Hepatocyte (in vitro differentiated cells): Measurements from ENCODE around the gene UBASH3A. TPM values are rescaled to one million over a fixed set of nuclear protein-coding genes. Genes with fewer than 3 reads are reported as not detected.

Source experiments
- DNase-seq: peaks from one replicate; pipeline ENCODE4 v3.0.0-alpha.2; 2016; ENCODE audit warnings: low spot score
- H2AFZ ChIP-seq: fragments of 200-600 bp; sonication (generic); 2 replicates; pipeline ENCODE4 v1.6.0; 2016; ENCODE audit warnings: antibody characterized with exemption, mild to moderate bottlenecking
- H3K27ac ChIP-seq: fragments of 200-600 bp; sonication (generic); 2 replicates; pipeline ENCODE4 v1.5.1; 2016; ENCODE audit warnings: mild to moderate bottlenecking
- H3K27me3 ChIP-seq: fragments of 200-600 bp; sonication (generic); 2 replicates; pipeline ENCODE4 v1.6.1; 2016
- H3K36me3 ChIP-seq: fragments of 200-600 bp; sonication (generic); replicated peaks from 2 replicates; pipeline ENCODE4 v1.5.1; 2016; ENCODE audit warnings: low read depth; ENCODE audit not compliant: insufficient read depth
- H3K4me1 ChIP-seq: fragments of 200-600 bp; sonication (generic); 2 replicates; pipeline ENCODE4 v1.5.1; 2016; ENCODE audit warnings: mild to moderate bottlenecking, moderate library complexity; ENCODE audit not compliant: insufficient read depth
- H3K4me2 ChIP-seq: fragments of 200-600 bp; sonication (generic); 2 replicates; pipeline ENCODE4 v1.6.0; 2016
- H3K4me3 ChIP-seq: fragments of 200-600 bp; sonication (generic); 2 replicates; pipeline ENCODE4 v1.5.1; 2016; ENCODE audit warnings: mild to moderate bottlenecking
- H3K79me2 ChIP-seq: fragments of 200-600 bp; sonication (generic); 2 replicates; pipeline ENCODE4 v1.6.0; 2017; ENCODE audit warnings: mild to moderate bottlenecking
- H3K9me2 ChIP-seq: fragments of 200-600 bp; sonication (generic); replicated peaks from 2 replicates; pipeline ENCODE4 v1.6.0; 2017; ENCODE audit warnings: mild to moderate bottlenecking; ENCODE audit not compliant: insufficient read depth
- H3K9me3 ChIP-seq: fragments of 200-600 bp; sonication (generic); 2 replicates; pipeline ENCODE4 v1.5.1; 2016; ENCODE audit warnings: low read depth, mild to moderate bottlenecking
- H4K20me1 ChIP-seq: fragments of 200-600 bp; sonication (generic); 2 replicates; pipeline ENCODE4 v1.6.0; 2016; ENCODE audit warnings: mild to moderate bottlenecking; ENCODE audit not compliant: insufficient read depth, poor library complexity, severe bottlenecking
- CTCF ChIP-seq: fragments of 200-600 bp; sonication (generic); IDR thresholded peaks from 2 replicates; pipeline ENCODE4 v1.5.1; 2016; ENCODE audit warnings: antibody characterized with exemption, mild to moderate bottlenecking; ENCODE audit not compliant: poor library complexity
- EZH2 ChIP-seq: fragments of 200-600 bp; sonication (generic); IDR thresholded peaks from 2 replicates; pipeline ENCODE4 v1.6.1; 2016; ENCODE audit warnings: antibody characterized with exemption, mild to moderate bottlenecking, borderline replicate concordance
- EZH2phosphoT487 ChIP-seq: fragments of 200-600 bp; sonication (generic); IDR thresholded peaks from one replicate; pipeline ENCODE4 v1.6.1; 2018; ENCODE audit warnings: antibody characterized with exemption, mild to moderate bottlenecking, low read depth, moderate library complexity; ENCODE audit not compliant: unreplicated experiment, severe bottlenecking
- WGBS: methylation state at CpG from one replicate; pipeline ENCODE4 v1.1.6; 2016; ENCODE audit warnings: low lambda C conversion rate; ENCODE audit errors: missing lambda C conversion rate; 5-methylcytosine and 5-hydroxymethylcytosine counted together
- polyA plus RNA-seq: library from polyadenylated mRNA; unstranded; fragments of >200 nt; fragmentation: Nextera tagmentation; extraction: Ambion mirVana; gene quantifications from 2 replicates; pipeline ENCODE4 v1.2.1, GENCODE V29; 2016
- total RNA-seq: library from RNA; depleted of rRNA; stranded (reverse); fragments of >200 nt; gene quantifications from 2 replicates; pipeline ENCODE4 v1.2.3, GENCODE V29; 2014

Gene UBASH3A
- total and polyA plus RNA-seq, 2 experiments from 2014 or later = not detected

GRCh38 chr21:42357307-42357706 lies 46.4 kb upstream of the UBASH3A start:
- Histone ChIP-seq H2AFZ (no peak overlapping the region), H3K4me3 (no peak overlapping the region), H3K9me3 (no peaks in the 10 kb centered on the region), H3K4me1 (no peaks in the 10 kb centered on the region), H3K4me2 (no peak overlapping the region), H3K27me3 (no peaks in the 10 kb centered on the region), H4K20me1 (no peaks in the 10 kb centered on the region), H3K27ac (no peak overlapping the region), H3K79me2 (no peaks in the 10 kb centered on the region), H3K9me2 (no peaks in the 10 kb centered on the region), H3K36me3 (no peaks in the 10 kb centered on the region)
- WGBS = 83% methylated on average over 3 of the region's 3 CpGs
- TF ChIP-seq EZH2 (no peak), EZH2phosphoT487 (no peak), CTCF (no peak)
- DNase-seq = no peak

GRCh38 chr21:42358261-42358660 lies 45.4 kb upstream of the UBASH3A start:
- no peaks in the 10 kb centered on the region for H3K4me1 ChIP-seq
- H3K27ac ChIP-seq = no peak overlapping the region
- H3K36me3 ChIP-seq = no peaks in the 10 kb centered on the region
- no peak overlapping the region for H3K4me3 ChIP-seq
- H4K20me1 ChIP-seq = no peaks in the 10 kb centered on the region
- no peaks in the 10 kb centered on the region for H3K27me3 ChIP-seq
- H3K9me2 ChIP-seq = no peaks in the 10 kb centered on the region
- H3K9me3 ChIP-seq = no peaks in the 10 kb centered on the region
- WGBS = 93% methylated on average over 12 of the region's 12 CpGs
- TF ChIP-seq CTCF (no peak), EZH2 (no peak), EZH2phosphoT487 (no peak)
- no peak for DNase-seq
- no peaks in the 10 kb centered on the region for H3K79me2 ChIP-seq
- no peak overlapping the region for H2AFZ ChIP-seq
- H3K4me2 ChIP-seq = no peak overlapping the region

- Histone ChIP-seq H4K20me1 (no peaks in the 10 kb centered on the region), H3K9me2 (no peaks in the 10 kb centered on the region), H3K4me3 (no peak overlapping the region), H3K36me3 (no peaks in the 10 kb centered on the region), H2AFZ (no peak overlapping the region), H3K4me2 (no peak overlapping the region), H3K79me2 (no peaks in the 10 kb centered on the region), H3K9me3 (no peaks in the 10 kb centered on the region), H3K4me1 (no peaks in the 10 kb centered on the region), H3K27ac (no peak overlapping the region), H3K27me3 (no peaks in the 10 kb centered on the region)
- DNase-seq = no peak
- TF ChIP-seq EZH2 (no peak), CTCF (no peak), EZH2phosphoT487 (no peak)
- 85% methylated on average over 13 of the region's 13 CpGs for WGBS
Measured at GRCh38 chr21:42358937-42359336, 44.8 kb upstream of the UBASH3A start.

- H4K20me1 ChIP-seq = no peaks in the 10 kb centered on the region
- no peak overlapping the region for H3K4me2 ChIP-seq
- no peaks in the 10 kb centered on the region for H3K27me3 ChIP-seq
- H2AFZ ChIP-seq = no peak overlapping the region
- WGBS = 70% methylated on average over 2 of the region's 2 CpGs
- H3K4me1 ChIP-seq = no peaks in the 10 kb centered on the region
- no peak overlapping the region for H3K27ac ChIP-seq
- H3K9me3 ChIP-seq = no peaks in the 10 kb centered on the region
- no peaks in the 10 kb centered on the region for H3K36me3 ChIP-seq
- no peak overlapping the region for H3K4me3 ChIP-seq
- no peaks in the 10 kb centered on the region for H3K79me2 ChIP-seq
- no peaks in the 10 kb centered on the region for H3K9me2 ChIP-seq
- TF ChIP-seq EZH2phosphoT487 = no peak
- no peak for TF ChIP-seq CTCF
- no peak for DNase-seq
Measured at GRCh38 chr21:42360317-42360716, 43.4 kb upstream of the UBASH3A start.
